HG02571 (cell line): Measurements from ENCODE around the gene AGAP4.
"Not testable (repeated sequence)": the region's sequence is repeated elsewhere in the genome, so short reads cannot be mapped to it uniquely, and the experiment has no call there.

ENCODE experiments used
- ATAC-seq: cut with Tn5 transposase; IDR thresholded peaks from one replicate; pipeline ENCODE4 v1.9.1; 2021; ENCODE audit warnings: mild to moderate bottlenecking, moderate library complexity; ENCODE audit not compliant: unreplicated experiment

Gene AGAP4

DNA sequence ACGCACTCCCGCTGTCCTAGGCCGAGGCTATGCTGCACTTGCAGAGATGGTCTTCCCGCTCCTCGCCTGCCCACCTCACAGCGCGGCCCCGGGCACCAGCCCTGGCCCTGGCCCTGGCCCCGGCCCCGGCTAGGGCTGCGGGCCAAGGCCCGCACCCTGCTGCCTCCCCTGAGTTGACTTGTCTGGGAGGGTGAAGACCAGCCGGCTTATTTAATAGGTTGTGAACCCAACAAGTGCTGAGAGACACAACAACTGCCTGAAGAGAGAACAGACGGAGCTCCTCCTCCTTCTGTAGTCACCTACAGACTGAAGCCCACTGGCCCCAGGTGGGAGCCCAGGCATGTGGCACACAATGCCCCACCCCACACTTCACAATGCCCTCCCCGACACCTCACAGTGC is at the start of gene AGAP4:
TSS of gene AGAP4 (minus strand) at position 101 of the 400 bp plus-strand sequence. CDS start 153 bp downstream, outside the sequence.
- ATAC-seq: not testable (repeated sequence)

DNA sequence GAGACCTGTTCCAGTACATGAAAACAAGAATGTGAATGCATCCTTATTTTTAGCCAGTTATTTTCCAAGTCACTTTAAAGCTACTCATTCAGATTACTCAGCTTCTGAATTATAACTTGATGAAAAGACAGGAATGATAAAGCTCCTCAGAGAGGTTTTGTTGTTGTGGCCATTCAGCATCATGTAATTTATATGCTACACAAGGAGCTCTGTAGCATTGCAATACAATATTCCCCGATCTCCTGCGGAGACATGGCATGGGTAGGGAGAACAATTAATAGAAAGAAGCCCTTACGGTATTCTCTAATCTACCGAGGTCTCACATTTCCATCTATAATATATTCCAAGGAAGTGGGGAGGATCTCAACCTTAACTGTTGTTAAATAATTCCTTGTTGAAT is 43.4 kb upstream of the AGAP4 start:
- ATAC-seq: not testable (repeated sequence)

DNA sequence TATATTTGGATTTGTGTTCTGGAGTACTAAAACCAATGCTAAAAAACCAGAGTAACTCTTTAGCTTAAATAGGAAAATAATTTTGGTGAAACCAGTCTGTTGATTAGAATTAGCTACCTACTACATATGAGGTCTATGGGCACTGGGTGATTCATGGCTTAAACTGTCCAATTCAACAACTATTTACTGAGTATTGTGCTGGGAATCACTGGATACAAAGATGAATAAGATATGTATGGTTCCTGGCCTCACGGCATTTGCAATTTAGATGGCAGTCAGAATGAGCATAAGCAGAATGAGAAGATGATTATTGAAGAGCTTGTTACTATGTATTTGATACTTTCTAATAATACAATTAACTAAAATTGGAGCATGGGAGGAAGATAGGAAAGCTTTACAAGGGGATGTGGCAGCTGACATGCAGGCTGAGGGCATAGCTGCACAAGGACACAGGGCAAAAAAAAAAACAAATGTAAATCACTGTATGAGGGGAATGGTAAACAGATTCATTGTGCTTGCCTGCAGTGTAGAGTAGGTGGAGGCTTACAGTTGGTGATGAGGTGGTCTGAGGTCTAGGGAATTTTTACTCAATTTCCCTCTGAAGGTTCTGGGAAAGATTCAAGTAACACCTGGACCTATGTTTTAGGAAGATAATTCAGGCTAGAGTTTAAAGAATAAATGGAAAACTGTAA is 42.4 kb upstream of the AGAP4 start:
- not testable (repeated sequence) for ATAC-seq

DNA sequence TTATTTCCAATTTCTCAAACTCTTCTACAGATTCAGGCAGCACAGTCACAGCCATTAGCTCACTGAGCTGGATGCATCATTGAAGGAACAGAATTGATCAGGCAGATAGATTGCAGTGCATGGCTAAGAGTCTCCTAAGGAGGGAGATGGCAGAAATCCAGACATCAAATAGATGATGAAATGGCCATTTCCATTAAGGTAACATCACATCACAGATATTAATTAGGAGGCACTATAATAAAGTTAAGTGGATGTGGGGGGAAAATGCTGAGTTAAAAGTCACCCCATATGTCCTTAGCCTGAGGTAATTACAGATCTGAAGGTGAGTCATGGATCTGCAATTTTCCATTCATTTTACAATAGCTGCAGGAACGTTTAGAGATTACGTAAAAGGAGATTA is 35.6 kb upstream of the AGAP4 start:
- not testable (repeated sequence) for ATAC-seq

DNA sequence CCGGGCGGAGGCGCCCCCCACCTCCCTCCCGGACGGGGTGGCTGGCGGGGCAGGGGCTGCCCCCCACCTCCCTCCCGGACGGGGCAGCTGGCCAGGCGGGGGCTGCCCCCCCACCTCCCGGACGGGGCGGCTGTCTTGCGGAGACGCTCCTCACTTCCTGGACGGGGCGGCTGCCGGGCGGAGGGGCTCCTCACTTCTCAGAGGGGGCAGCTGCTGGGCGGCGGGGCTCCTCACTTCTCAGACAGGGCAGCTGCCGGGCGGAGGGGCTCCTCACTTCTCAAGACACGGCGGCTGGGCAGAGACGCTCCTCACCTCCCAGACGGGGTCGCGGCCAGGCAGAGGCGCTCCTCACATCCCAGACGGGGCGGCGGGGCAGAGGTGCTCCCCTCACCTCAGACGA is 18.1 kb upstream of the AGAP4 start:
- not testable (repeated sequence) for ATAC-seq

DNA sequence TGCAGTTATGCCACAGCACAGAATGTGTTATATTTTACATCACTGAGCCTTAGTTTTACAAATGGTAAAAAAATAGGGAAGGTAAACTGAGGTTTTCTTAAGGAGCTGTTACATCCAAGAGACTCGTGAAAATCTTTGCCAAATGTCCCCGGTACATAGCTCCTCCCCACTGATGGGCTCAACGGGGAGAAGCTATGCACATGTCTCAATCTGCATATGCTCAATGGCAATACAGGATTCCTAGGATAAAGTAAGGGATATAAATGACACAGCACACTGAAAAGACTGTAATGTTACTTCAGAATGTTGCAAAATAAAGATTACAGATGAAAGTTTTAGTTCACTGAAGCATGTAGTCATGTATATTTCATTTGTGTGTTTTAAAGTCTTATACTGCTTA is 17.0 kb upstream of the AGAP4 start:
- ATAC-seq: not testable (repeated sequence)

DNA sequence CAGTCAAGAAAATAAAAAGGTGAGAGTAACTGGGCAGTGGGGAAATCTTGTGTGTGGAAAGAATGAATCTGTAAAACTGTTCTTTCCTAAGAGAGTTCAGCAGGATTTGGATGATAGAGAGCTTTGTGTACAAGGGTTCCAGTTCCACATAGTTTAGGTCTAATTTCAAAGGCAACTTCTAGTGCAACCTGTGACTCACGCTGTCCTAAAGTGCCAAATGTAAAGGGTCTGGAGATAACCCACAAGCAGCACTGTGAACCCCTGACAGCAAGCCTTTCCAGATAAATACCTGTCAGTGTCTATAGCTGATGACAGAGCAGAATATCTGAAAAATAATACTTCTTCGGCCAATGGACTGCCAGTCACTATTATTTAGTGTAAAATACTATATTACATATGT is 16.3 kb upstream of the AGAP4 start:
- not testable (repeated sequence) for ATAC-seq

DNA sequence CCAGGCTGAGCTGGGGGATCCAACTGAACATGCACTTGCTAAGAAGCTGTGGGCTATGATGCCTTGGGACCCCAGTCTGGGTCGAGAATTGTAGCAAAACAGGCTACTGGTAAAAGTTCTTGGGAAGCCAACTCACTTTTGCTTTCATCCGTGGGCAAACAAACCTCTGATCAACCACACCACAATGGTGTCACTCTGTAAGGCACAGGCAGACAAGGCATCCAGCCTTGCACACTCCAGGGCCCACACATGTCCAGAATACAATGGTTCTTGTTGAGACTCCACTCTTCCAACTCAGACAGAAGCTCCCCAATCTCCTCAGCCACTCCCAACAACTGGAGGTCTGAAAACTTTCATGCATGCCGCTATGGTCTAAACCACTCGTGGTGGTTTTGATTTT is 10.6 kb upstream of the AGAP4 start:
- not testable (repeated sequence) for ATAC-seq

DNA sequence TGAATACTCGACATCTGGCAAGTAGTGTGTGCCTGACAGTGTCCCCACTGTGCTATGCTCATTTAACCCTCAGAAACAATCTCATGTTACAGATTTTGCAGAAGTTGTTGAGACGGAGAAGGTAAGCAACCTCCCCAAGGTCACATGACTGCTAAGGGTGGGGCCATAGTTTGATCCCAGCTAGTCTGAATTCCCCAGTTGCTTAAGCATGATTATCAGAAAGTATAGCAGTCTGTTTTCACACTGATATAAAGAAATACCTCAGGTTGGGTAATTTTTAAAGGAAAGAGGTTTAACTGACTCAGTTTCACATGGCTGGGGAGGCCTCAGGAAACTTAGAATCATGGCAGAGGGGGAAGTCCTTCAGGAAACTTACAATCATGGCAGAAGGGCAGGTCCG is 1.2 kb upstream of the AGAP4 start:
- not testable (repeated sequence) for ATAC-seq

DNA sequence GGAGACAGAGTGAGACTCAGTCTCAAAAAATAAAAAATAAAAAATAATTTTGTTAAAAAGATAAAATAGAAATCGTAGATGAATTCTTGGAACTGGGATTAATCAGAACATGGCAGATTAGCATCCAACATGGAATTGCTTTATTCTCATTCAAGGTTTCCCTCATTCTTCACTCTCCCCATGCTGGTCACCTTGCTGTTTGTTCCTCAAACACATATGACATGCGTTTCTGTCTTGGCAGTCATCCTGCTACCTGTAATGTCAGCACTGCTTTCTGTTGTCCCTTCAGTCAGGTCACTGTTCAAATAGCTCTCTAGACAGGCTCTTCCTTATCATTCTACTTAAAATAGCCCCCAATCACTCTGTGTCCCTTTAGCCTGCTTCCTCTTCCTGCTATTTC is 24.4 kb downstream of the AGAP4 start:
- ATAC-seq: not testable (repeated sequence)

DNA sequence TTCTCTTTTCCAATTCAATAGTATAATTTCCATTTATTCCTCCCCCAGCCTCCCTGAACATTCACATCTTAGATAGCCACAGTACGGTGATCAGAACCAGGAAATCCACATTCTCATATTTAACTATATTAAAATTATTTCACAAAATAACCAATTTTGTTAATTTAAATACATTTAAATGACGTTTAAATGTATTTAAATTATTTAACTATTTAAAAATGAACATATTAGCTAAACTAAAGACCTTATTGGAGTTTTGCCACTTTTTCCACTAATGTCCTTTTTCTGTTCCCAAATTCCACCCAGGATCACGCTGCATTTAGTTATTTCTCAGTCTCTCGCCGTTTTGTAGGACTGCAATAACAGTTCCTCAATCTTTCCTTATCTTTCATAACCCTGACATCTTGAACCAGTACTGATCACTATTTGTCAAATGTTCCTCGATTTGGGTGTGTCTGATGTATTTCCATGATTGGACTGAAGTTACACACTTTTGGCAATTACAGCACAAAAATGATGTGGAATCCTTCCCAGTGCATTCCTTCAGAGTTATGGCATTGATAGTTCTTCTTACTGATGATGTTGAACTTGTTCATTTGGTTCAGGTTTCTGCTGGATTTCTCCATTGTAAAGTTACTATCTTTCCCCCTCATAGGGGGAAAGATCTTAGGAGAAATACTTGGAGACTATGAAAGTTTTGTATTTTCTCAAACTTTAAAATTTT is 27.0 kb downstream of the AGAP4 start:
- not testable (repeated sequence) for ATAC-seq

DNA sequence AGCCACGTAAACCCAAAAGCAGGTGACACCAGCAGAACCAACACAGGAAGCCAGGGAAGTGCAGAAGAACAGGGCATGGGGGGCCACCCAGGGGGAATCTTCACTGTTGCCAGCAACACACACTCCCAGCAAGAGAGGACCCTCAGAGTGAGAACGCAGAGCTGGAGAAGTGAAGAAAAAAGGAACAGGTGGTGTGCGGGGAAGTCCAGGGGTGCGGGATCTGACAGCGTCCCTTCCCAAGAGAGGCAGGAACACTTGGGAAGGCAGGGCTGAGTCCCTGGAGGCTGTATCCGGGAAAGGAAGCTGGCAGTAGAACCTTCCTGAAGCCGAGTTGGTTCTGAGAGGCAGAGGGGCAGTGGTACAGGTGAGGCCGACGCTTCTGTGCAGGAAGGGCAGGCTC is 27.7 kb downstream of the AGAP4 start:
- ATAC-seq: no peak

DNA sequence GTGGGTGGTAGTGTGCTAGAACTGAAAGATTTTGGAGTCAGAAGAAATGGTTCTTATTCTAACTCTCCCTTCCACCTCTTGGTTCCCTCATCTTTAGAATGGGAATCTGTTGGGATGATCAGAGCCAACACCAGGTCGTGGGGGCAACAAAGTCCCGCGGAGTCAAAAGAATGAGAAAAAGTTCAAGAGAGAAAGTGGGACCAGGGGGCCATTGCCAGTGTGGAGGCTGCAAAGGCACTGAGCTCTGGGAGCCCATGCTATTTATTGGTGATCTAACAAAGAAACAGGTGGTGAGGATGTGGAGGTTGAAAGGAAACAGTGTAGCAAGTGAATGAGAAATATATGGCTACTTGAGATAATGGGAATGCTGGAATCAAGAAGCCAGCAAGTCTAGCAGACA is 29.4 kb downstream of the AGAP4 start:
- no peak for ATAC-seq

DNA sequence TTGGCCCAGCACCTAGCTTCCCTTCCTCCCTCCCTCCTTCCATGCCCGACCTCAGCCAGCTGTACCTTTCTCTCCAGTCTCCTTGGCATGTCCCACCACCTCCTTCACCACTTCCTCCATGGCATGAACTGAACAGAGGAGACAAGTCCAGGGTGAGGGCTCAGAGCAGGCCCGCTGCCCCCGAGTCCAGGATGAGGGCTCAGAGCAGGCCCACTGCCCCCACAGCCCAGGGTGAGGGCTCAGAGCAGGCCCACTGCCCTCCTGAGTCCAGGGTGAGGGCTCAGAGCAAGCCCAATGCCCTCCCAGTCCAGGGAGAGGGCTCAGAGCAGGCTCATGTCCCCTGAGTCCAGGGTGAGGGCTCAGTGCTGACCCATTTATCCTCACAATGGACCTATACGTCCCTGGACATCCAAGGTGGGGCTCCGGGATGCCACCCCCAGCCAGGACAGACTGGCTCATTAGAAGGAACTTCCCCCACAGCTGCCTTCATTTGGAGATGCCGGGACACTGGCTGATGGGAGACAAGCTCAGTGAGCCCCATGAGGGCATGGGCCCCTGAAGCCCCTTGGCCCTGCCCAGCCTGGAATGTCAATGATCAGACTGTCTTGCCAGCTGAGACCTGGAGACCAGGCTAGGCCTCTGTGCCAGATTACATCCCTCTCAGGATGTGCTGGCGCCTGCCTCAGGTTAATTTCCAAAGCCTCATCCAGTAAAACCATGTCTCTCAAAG is 30.0 kb downstream of the AGAP4 start:
- no peak for ATAC-seq

DNA sequence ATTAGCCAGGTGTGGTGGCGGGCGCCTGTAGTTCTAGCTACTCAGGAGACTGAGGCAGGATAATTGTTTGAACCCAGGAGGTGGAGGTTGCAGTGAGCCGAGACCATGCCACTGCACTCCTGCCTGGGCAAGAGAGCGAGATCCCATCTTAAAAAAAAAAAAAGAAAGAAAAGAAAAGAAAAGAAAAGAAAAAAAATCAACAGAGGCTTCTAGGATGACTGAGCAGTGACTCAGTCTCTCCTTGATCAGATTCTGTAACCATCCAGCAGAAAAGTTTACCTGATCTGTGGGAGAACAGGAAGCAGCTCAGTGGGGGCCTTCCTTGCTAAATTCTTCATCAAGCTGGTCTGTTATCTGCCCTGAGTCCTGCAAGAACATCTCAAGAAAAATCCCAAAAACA is 33.2 kb downstream of the AGAP4 start:
- not testable (repeated sequence) for ATAC-seq

DNA sequence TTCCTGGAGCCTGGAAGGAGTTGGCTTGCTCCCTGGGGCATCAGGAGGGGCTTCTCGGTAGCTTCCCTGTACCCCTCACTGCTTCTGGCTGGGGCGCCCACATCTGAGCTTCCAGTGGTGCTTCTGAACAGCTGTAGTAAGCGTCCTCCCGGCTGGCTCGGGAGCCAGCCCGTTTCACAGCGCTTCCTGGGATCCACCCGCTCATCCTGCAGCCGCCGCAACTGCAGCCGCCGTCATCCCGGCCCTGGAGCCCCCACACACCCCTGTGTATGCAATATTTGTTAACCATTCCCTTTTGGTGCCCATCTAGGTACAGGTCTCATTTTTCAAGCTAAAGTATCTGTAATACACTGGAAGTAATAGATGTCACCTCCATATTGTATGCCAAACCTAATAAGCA is 34.3 kb downstream of the AGAP4 start:
- not testable (repeated sequence) for ATAC-seq

DNA sequence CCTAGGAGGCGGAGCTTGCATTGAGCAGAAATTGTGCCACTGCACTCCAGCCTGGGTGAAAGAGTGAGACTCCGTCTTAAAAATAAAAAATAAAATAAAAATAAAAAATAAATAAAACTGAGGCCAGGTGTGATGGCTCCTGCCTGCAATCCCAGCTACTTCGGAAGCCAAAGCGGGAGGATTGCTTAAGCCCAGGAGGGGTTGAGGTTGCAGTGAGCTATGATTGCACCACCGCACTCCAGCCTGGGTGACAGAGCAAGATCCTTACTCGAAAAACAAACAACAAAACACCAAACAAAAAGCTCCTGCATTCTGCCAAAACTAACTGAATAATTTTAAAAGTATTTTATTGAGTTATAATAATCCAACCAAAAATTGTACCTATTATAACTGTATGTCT is 36.2 kb downstream of the AGAP4 start:
- no peak for ATAC-seq

DNA sequence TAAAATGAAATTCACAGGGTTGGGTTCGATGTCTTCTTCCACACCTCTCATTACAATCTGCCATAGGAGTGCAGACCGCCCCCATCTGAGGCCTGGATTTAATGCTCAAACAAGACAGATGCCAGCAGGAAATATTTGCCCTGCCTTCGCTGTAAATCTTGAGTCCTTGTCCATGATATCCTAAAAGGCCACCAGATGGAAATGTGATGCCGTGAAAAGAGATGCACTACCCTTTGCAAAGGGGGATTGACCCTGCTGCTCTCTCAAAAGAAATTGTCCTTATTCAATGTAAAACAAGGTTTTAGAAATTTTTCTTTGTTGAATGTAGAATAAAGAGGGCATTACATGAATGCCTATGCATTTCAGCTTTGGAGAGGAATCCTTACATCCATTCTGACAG is 37.5 kb downstream of the AGAP4 start:
- ATAC-seq: no peak

DNA sequence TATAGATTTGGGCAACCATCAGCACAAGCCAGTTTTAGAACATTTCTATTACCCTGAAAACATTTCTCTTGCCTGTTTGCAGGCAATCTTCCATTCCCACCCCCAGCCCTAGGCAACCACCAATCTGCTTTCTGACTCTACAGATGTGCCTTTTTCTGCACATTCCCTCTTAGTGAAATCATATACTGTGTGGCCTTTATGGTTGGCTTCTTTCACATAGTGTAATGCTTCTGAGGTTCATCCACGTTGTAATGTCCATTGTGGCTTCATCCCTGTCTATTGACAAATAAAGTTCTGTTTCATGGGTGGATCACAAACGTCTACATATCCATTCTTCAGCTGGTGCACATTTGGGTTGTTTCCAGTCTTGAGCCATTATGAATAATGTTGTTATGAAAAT is 42.3 kb downstream of the AGAP4 start:
- not testable (repeated sequence) for ATAC-seq

DNA sequence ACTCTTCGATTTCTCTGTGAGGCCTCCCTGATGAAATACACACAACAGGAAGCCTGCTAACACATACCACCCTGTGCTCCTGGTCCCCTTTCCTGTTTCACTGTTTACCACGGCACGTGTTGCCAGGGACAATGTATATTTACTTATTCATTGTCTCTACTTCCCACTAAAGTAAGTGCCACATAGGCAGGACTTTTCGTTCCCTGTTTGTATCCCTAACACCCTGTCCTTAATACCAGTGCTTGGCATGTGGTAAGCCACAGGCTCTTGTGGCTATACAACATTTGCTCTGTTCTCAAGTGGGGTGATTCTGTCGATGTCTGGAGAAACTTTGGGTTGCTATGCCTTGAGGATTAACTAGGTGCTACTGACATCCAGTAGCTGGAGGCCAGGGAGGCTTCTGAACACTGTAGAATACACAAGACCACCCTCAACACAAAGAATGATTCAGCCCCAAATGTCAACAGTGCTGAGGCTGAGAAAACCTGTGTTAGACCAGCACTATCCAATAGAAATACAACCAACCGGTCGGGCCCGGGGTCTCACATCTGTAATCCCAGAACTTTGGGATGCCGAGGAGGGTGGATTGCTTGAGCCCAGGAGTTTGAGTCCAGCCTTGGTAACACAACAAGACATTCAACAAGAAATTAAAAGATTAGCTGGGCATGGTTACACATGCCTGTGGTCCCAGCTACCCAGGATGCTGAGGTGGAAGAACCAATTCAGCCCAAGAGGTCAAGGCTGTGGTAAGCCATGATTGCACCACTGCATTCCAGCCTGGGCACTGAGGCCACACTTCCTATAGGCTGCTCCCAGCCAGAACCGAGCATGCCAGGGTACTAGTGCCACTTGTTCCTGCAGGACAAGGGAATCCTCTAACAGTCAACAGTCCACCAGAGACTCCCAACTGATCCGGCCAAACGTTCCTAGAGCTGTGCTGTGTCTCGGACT is 44.0 kb downstream of the AGAP4 start:
- not testable (repeated sequence) for ATAC-seq

DNA sequence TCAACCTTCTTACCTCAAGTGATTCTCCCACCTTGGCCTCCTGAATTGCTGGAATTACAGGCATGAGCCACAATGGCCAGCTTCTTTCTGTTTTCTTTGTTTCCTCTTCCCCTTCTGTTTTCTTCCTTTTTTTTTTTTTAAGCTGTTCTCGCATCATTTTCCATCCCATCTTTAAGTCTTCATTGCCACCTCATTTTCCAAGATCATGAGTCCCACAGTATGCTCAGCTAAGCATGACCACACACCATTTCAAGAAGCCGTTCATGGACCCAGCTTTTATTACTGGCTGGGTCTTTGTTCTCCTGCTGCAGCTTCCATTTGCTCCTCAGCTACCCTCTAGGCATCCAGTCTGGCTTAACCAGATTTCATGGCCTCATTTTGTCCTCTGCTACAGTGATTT is 52.5 kb downstream of the AGAP4 start:
- ATAC-seq: not testable (repeated sequence)
